ENCODE results near the gene VPS26C. TPM values are rescaled to one million over a fixed set of nuclear protein-coding genes. Genes with fewer than 3 reads are reported as not detected.

The VPS26C gene
- total and polyA plus RNA-seq, 12 donors, result 14.3 to 94.8 (median 58.7) TPM

DNA sequence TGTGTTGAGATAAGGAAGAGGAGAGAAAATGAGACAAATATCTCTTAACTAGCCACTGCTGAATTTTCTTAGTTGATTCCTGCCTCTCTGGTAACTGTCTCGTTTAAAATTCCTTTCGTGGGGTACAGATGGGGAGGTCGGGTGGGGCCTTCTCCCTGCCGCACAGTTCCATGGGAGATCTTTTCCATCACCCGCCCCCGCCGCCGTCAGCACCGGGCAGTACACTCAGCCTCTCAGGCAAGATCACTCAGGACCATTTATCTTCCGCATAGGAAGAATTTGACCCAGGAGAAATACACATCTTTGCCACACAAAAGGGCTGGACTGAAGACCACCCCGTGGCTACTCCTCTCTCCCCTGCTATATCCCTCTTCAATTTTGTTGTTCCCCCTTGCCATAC, 2.3 kb upstream of the VPS26C start:
- H3K27ac ChIP-seq, result no peak overlapping the region
- no peaks in the 10 kb centered on the region for H3K36me3 ChIP-seq (replicated peaks in 1 of 2)
- no peaks in the 10 kb centered on the region for H3K9me3 ChIP-seq (replicated peaks in 1 of 3)
- WGBS, 4 donors, result 89 to 94% (median 92%) methylated on average over 11 of the region's 11 CpGs
- H3K27me3 ChIP-seq, result no peaks in the 10 kb centered on the region
- TF ChIP-seq POLR2A (IDR thresholded peaks at IDR 0.05), result no peak
- TF ChIP-seq, protein P1, sequence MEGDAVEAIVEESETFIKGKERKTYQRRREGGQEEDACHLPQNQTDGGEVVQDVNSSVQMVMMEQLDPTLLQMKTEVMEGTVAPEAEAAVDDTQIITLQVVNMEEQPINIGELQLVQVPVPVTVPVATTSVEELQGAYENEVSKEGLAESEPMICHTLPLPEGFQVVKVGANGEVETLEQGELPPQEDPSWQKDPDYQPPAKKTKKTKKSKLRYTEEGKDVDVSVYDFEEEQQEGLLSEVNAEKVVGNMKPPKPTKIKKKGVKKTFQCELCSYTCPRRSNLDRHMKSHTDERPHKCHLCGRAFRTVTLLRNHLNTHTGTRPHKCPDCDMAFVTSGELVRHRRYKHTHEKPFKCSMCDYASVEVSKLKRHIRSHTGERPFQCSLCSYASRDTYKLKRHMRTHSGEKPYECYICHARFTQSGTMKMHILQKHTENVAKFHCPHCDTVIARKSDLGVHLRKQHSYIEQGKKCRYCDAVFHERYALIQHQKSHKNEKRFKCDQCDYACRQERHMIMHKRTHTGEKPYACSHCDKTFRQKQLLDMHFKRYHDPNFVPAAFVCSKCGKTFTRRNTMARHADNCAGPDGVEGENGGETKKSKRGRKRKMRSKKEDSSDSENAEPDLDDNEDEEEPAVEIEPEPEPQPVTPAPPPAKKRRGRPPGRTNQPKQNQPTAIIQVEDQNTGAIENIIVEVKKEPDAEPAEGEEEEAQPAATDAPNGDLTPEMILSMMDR (IDR thresholded peaks at IDR 0.05), result no peak
- intact Hi-C loops (cut with DNase I), result loop anchor here in 1 of 2 donors (10.0 kb wide), 1 partner anchor 95 kb away; the partner anchor contains the start of gene DYRK1A
- H3K4me3 ChIP-seq, result no peak overlapping the region
- peaks cover 9 to 12% of the 10 kb centered on the region in 2 donors for H3K4me1 ChIP-seq (replicated peaks in 1 of 2)
- no peak for DNase-seq

DNA sequence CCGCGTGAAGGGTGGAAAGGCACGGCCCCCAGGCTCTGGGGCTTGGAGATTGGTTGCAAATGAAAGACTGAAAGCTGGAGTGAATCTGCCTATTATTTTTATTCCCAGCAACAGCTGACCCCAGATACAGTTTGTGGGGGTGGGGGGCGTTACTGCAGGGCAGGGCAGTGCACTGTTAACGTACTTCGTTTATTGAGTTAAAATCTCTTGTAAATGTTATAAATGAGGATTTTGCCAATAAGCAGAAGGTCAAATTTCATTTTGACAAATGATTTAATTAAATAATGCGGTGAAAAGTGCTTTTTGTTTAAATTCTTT, 1.0 kb upstream of the VPS26C start:
- H3K27me3 ChIP-seq, result no peaks in the 10 kb centered on the region
- TF ChIP-seq, protein P1 (IDR thresholded peaks at IDR 0.05), result peak in 1 of 6 experiments; percentile 14
- TF ChIP-seq POLR2A (IDR thresholded peaks at IDR 0.05), result no peak
- no peak for DNase-seq
- intact Hi-C loops (cut with DNase I), result loop anchor here in 1 of 2 donors (10.0 kb wide), 1 partner anchor 97 kb away; the partner anchor contains the start of gene DYRK1A
- peak overlapping the region; percentile 94 to 100 (median 98) for H3K27ac ChIP-seq
- peak overlapping the region in 3 of 4 donors; percentile 20 to 83 (median 81) for H3K4me3 ChIP-seq
- WGBS, 4 donors, result 1 to 2% (median 1%) methylated on average over 7 of the region's 7 CpGs
- peaks cover 9 to 23% of the 10 kb centered on the region in 2 donors for H3K4me1 ChIP-seq (replicated peaks in 1 of 2)
- H3K9me3 ChIP-seq (replicated peaks in 1 of 3), result no peaks in the 10 kb centered on the region
- H3K36me3 ChIP-seq (replicated peaks in 1 of 2), result no peaks in the 10 kb centered on the region

DNA sequence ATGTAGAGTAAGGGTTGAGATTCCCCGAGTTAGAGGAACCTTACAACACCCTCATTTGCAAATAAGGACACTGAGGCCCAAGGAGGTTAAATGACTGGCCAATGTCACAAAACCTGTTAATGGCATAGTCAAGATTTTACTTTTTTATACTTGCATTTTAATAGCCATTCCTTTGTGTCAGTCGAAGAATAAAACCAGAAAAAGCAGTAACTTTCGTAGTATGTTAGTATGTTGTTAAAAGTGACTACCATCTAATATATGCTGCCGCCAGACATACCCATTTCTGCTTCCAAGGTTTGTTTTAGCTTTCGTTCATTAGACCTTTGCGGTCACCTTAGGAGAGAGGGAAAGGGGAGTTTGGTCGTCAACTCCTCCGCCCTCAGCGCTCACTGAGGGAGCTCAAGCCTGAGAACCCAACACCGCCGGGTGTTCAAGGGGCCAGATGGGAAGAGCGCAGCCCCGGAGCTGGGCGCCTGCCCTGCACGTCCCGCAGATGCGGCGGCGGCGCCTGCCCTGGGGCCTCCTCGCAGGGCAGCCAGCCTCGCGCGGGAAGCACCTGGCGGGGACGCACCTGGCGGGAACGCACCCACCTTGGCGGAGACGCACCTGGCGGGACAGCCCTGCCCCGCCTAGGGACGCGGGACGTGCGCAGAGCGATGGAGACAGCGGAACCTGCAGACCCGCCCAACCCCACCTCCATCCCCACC, 466 bp downstream of the VPS26C start:
- TF ChIP-seq, protein P1 (IDR thresholded peaks at IDR 0.05), result no peak
- no peak for TF ChIP-seq POLR2A (IDR thresholded peaks at IDR 0.05)
- Histone ChIP-seq H3K9me3 (replicated peaks in 1 of 3) (no peaks in the 10 kb centered on the region), H3K27ac (peak overlapping the region; percentile 94 to 100 (median 98)), H3K36me3 (replicated peaks in 1 of 2) (no peaks in the 10 kb centered on the region), H3K27me3 (no peaks in the 10 kb centered on the region), H3K4me1 (replicated peaks in 1 of 2) (peaks cover 9 to 23% of the 10 kb centered on the region in 2 donors), H3K4me3 (peak overlapping the region in 3 of 4 donors; percentile 13 to 83 (median 81))
- intact Hi-C loops (cut with DNase I), result loop anchor here in 1 of 2 donors (10.0 kb wide), 1 partner anchor 98 kb away; the partner anchor contains the start of gene DYRK1A
- WGBS, 4 donors, result 1 to 7% (median 2%) methylated on average over 17 to 39 of the region's 39 CpGs
- peak in 4 of 7 donors; percentile 49 to 54 (median 52) for DNase-seq

DNA sequence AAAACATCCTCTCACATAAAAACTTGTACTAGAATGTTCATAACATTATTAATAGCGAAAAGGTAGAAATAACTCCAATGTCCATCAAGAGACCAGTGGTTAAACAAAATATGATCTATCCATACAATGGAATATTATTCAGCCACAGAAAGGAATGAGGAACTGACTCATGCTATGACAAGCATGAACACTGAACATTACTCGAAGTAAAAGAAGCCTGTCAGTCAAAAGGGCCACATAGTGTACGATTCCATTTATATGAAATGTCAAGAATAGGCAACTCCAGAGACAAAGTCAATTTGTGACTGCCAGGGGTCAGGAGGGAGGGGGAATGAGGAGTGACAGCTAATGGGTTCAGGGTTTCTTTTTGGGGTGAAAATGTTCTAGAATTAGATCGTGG, 2.3 kb downstream of the VPS26C start:
- no peaks in the 10 kb centered on the region for H3K27me3 ChIP-seq
- no peaks in the 10 kb centered on the region for H3K36me3 ChIP-seq (replicated peaks in 1 of 2)
- TF ChIP-seq POLR2A (IDR thresholded peaks at IDR 0.05), result no peak
- TF ChIP-seq, protein P1 (IDR thresholded peaks at IDR 0.05), result no peak
- peaks cover 9 to 23% of the 10 kb centered on the region in 2 donors for H3K4me1 ChIP-seq (replicated peaks in 1 of 2)
- H3K9me3 ChIP-seq (replicated peaks in 1 of 3), result no peaks in the 10 kb centered on the region
- DNase-seq, result no peak
- 81 to 93% (median 88%) methylated on average over 4 of the region's 4 CpGs for WGBS, 4 donors
- H3K27ac ChIP-seq, result peak overlapping the region in 2 of 5 donors; percentile 37 to 66
- H3K4me3 ChIP-seq, result no peak overlapping the region
- intact Hi-C loops (cut with DNase I), result loop anchor here in 1 of 2 donors (10.0 kb wide), 1 partner anchor 100 kb away; the partner anchor contains the start of gene DYRK1A
